Stimulated activated CD8-positive, alpha-beta memory T cell treated with anti-CD3 and anti-CD28 coated beads, Interleukin-12 subunit alpha, Interleukin-12 subunit beta, amount 100 ng/mL, for 1 hour (primary cell): ENCODE measurements around the gene TRAF3IP1.
"Not testable (repeated sequence)": the region's sequence is repeated elsewhere in the genome, so short reads cannot be mapped to it uniquely, and the experiment has no call there.

Source experiments
- DNase-seq: peaks from one replicate; pipeline ENCODE4 v3.0.0-alpha.2; 2020; ENCODE audit warnings: low read depth

The TRAF3IP1 gene

DNA sequence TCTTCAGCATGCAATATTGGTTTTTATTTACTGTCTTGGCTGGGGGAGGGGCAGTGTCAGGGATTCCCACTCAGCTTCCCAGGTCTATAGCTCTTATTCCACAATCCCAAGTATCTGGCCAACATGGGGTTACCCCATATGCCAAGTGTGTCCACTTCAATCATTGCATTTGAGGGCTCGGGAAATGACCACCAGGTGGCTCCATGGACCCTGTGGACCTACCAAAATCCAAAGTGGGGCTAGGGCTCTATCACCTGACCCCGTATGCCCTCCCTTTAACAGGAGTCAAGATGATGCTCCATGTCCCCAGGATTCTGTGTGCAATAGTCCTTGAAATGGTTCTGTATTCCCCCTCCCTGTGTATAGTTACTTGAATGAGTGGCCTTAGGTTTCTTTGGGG is 12.1 kb upstream of the TRAF3IP1 start:
- DNase-seq, result no peak

DNA sequence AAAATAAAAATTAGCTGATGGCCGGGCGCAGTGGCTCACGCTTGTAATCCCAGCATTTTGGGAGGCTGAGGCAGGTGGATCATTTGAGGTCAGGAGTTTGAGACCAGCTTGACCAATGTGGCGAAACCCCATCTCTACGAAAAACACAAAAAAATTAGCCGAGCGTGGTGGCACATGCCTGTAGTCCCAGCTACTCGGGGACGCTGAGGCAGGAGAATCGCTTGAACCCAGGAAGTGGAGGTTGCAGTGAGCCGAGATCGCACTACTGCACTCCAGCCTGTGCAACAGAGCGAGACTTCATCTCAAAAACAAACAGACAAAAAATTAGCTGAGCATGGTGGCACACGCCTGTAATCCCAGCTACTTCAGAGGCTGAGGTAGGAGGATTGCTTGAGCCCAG is 9.6 kb upstream of the TRAF3IP1 start:
- not testable (repeated sequence) for DNase-seq

DNA sequence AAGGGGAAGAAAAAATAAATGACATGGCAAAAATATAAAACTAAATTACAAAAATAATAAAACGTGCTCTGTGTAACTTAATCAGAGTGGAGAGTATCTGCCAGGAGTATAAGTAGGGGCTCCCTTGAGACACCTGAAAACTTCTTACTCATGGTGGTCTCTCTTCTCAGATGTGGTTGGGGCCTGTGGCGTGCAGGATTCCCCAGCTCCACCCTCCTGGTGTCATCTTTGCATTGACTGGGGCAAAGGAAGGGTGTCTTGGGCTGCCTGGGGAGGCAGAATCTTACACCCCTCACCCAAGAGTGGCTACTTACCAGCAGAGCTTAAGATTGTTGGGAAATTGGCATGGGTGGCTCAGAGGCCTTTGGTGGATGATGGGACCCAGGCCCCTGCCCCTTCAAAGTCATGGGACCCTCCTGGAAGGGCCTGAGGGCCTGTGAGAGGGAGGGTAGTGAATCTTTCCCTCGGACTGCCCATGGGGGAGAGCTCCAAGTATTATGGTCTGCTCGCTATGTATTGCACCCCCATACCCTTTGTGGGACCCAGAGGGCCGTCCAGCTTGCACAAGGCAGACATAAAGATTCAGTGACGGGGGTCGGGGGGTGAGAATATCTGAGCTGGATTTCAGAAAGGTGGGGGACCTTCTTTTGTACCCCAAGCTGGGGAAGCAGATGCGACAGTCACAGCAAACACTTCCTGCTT is 6.9 kb upstream of the TRAF3IP1 start:
- DNase-seq, result no peak

DNA sequence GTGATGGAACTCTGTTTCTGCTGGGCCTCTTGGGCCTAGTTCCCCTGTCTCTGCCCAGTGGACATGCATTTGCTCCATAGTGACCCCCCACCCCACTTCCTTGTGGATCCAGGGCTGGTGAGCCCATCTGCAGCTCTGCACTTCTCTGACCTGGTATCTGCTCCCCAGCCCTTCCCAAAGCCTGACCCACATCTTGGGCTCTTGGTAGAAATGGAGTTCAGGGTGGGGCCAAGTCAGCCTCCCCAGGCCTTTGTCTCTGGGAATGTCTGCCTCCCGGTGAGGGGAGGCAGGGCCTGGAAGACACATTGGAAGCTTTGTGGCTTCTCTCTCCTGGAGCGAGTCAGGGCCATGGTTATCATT is 6.3 kb upstream of the TRAF3IP1 start:
- DNase-seq, result no peak

DNA sequence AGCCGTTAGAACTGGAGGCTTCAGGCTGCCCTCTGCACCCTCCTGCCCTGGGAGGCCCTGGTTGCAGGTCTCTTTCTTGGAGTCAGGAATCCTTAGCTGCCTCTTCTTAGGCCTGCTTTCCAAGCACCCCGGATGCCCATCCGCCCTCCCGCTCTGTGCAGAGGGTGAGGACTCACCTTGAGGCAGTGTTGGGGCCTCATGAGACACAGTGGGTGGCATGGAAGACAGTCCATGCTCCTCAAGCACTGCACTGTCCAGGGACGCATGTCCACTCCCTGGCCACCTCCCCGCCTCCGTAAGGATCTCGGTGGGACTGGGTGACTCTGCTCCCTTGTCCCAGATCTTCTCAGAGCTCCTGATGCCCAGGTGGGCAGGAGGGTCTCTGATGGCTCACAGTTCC is 5.7 kb upstream of the TRAF3IP1 start:
- DNase-seq, result no peak

DNA sequence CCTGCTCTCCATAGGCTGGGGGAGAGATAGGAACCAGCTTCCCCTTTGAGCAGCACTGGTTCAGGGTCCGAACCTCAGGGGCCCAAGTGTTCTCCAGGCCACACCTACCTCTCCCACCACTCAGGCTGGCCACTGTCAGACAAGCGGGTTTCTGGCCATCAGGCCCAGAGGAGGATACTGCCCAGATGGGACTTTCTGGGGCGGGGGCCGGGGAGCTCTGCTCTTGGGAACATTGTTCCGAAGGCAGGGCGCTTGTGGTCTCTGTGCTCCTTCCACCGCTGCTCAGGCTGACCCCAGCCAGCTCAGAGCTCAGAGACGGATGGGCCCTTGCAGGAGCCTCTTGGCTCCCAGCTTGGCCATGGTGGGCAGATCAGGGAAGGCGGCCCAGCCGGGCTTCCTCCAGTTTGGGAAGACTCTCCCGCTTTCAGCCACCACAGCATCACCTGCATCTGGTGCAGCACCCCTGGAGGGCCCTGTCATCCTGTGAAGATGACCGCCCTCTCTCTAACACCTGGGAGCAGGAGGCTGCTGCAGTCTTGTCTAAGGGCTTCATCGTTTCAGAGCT is 5.2 kb upstream of the TRAF3IP1 start:
- no peak for DNase-seq

DNA sequence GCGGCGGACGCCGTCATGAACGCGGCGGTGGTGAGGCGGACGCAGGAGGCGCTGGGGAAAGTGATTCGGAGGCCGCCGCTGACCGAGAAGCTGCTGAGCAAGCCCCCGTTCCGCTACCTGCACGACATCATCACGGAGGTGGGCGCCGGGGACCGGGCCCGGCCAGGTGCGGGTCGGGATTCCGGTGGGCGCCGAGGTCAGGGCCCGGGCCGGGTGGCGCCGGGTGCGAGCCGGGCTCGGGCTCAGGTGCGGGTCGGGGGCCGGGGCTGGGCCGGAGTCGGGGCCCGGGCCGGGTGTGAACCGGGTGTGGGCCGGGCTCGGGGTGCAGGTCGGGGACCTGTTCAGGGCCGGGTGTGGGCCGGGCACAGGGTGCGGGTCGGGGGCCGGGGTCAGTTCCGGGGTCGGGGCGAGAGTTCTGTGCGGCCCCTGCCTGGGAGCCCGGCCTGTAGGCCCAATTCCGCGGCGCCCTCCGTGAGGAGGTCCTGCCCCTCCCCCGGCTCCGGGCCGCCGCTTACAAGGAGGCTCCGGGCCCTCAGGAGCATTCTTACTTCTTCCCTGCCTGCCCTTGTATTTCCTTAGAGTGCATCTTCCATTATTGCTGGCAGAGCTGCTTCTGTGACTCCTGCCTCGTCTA is 447 bp downstream of the TRAF3IP1 start:
- DNase-seq, result no peak

DNA sequence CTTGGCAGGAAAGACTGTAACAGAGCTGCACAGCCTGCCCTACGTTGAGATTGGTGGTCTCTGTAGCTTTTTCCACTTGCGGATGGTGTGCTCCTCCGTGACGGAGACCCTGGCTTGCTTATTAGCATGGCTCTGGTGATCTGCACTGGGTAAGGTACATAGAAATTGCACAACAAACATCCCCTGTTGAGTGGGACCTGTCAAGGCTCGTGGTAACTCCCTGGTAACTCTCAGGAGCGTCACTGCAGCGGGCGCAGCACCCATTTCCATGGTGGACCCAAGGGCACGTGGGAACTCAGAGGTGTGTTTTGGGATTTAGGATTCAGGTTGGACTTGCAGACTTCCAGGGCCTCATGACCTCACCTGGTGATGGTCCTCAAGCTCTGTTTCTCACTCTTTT is 1.1 kb downstream of the TRAF3IP1 start:
- no peak for DNase-seq

DNA sequence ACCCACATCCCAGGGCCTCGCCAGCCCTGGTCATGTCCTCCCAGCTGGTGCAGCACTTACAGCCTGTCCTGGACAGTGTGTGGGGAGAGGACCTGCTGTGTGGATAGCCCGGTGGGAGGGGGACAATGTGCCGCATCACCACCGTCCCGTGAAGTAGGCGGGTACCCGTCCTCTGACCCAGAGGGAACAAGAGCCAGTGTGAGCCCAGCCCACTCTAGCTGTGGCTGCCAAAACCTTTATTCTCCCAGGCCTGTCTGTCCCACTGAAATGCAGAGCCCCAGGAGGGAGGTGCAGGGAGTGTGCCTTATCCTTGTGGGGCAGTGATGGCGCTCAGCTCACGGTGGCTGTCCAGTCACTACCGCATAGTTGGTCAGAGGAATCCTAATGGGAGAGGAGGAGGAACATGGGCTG is 1.7 kb downstream of the TRAF3IP1 start:
- DNase-seq, result no peak

DNA sequence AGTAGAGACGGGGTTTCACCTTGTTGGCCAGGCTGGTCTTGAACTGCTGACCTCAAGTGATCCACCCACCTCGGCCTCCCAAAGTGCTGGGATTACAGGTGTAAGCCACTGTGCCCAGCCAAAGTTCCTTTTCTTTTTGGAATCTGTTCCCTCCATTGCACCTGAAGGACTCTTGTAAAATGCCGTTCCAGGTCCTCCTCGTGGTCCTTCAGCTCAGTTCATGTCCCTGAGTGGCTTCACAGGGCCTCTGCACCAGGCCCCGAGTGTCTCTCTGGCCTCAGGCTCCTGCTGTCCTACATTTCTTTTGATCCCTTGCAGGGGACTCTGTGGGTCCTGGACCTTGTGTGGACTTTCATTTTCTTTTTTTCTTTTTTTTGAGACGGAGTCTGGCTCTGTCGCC is 3.9 kb downstream of the TRAF3IP1 start:
- DNase-seq, result not testable (repeated sequence)

DNA sequence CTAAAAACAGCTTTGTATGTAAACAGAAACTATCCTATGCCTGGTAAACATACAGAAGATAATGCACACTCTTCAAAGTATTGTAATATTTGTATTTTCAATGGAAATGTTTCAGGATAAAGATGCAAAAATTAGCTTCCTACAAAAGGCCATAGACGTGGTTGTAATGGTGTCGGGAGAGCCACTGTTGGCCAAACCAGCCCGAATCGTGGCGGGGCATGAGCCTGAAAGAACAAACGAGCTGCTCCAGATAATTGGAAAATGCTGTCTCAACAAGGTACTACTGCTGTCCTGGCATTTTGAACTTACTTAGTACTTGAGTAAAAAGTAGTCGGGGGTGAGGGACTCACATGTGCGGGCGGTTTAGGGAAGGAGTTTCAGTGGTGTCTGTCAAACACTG is 5.4 kb downstream of the TRAF3IP1 start:
- no peak for DNase-seq

DNA sequence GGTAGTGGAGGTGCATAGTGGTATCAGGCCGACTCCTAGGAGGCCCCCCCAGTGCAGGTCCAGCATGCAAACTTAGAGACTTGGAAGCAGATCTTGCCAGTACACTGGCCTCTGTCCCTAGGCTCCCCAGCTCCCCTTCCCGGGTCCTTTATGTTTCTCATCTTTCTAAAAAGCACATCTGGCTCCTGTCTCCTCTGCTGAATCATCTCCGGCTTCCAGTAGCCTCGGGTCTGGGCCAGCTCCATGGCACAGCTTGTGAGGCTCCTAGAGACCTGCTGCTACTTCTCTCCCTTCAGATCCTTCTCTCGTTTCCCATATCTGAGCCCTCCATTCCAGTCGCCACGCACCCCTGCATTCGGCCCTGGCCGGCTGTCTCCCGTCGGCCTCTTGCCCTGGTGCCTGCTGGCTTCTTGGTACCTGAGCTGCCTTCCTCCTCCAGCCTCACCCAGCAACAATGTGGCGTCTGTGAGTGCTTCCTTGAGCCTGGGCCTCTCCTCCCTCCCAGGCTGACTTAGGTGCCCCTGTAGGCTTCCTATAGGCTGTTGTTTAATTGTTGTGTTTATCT is 6.6 kb downstream of the TRAF3IP1 start:
- DNase-seq, result no peak

DNA sequence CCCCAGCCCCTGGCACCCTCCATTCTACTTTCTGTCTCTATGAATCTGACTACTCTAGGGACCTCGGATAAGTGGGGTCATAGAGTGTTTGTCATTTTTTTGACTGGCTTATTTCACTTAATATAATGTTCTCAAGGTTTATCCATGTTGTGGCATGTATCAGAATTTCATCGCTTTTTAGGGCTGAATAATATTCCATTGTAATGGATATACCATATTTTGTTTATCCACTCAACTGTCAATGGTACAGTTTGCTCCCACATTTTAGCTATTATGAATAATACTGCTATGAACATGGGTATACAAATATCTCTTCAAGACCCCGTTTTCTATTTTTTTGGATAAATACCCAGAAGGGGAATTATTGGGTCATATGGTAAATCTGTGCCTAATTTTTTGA is 7.4 kb downstream of the TRAF3IP1 start:
- no peak for DNase-seq

DNA sequence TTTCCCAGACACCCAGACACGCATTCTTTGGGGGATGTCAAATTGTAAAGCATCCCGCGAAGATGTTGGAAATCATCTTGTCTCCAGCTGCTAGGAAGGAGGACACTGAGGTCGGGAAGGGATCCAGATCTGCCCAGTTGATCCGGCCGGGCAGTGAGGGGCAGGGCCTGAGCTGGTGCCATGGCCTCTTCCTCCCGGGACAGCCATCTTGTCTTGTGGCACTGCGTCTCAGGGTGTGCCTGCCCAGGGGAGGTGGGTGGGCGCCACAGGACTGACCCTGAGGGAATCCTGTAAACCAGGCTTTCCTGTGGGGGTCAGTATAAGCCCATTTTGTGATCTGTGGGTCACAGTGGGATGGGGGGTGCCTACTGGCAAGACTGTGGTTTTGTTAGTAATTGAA is 10.1 kb downstream of the TRAF3IP1 start:
- DNase-seq, result no peak

DNA sequence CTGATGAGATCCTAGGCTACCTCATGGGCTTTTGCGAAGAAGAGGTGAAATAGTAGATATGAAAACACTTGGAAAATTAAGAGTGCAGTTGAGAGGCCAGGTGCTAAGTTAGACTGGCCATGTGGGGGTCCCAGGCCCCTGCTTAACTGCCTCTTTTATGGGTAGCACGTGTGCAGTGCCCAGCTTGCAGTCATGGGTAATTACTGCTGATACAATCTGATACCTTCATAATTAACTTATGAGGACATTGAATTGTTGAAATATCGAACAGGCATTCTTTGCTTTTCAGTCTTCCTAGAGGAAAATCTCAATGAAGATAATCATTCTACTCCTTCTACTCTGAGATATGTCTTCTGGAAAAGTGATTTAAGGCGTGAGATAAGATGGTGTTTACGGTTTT is 11.6 kb downstream of the TRAF3IP1 start:
- DNase-seq, result no peak

DNA sequence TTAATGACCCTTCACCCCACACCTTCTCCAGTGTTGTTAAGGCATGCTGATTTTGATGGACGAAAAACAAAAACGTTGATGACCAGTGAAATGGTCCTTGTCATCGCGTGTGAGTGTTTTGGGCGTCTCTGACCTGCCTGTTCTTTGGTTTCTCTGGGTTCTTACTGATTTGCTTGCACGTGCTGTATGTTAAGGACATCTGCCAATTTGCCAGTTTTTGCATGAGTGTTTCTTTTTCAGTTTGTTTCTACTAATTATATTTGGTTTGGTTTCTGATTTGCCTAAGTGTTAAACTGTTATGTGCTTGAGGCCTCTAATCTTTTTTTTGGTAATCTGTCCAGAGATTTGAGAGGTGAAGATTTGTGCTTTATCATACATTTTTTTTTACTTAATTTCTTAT is 14.6 kb downstream of the TRAF3IP1 start:
- no peak for DNase-seq

DNA sequence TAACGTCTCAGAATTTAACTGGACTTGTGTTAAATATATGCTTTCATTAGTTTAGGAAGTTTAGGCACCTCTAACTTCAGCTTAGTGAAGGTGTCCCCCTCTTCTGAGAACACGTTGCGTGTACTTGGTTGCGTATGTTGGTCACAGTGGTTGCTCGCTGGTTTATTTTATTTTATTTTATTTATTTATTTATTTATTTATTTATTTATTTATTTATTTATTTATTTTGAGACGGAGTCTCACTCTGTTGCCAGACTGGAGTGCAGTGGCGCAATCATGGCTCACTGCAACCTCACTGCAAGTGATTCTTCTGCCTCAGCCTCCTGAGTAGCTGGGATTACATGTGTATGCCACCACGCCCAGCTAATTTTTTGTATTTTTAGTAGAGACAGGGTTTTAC is 15.3 kb downstream of the TRAF3IP1 start:
- DNase-seq, result not testable (repeated sequence)

DNA sequence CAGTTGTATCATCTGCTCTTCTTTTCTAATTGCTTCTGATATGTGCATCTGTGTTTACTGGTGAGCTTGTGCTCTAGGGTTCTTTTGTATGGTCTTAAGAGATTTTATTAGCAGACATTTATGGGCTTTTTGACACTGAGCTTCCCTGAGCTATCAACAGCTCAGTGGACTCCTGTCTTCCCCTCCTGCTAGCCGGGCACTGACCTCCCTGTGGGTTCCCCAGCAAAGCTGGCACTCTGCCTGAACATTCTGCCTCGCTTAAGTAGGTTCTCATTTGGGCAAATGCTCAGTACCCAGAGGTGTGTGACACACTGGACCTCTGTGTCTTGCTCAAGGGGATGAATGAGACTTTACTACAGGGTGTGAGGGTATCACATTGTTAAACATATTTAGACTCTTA is 15.8 kb downstream of the TRAF3IP1 start:
- no peak for DNase-seq

DNA sequence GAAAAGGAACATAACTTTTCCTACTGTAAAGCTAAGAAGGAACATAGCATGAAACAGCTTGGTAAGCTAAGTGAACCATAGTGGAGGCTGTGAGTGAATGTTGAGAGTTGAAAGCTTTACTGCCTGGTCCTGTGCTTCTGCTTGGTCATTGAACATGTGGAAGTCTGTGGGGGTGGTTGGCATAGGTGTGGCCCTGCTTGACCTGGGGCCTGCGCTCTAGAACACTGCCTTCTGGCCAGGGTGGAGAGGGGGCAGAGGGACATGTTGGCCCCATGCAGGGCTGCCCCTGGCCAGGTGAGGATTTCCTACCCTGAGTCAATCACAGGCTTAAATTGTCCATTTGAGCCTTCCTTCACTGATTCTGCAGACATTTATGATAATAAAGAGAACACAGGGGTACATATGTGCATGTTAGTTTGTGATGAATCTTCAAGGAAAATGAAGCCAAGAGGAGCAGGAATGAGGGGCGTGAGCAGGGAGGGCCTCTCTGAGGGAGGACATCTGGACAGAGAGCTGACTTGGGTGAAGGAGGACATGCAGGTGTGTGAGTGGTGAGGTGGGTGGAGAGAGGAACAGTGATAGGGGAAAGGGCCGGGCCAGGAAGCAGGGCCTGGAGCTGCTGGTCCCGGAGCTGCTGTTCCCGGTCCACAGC is 16.6 kb downstream of the TRAF3IP1 start:
- DNase-seq, result no peak

DNA sequence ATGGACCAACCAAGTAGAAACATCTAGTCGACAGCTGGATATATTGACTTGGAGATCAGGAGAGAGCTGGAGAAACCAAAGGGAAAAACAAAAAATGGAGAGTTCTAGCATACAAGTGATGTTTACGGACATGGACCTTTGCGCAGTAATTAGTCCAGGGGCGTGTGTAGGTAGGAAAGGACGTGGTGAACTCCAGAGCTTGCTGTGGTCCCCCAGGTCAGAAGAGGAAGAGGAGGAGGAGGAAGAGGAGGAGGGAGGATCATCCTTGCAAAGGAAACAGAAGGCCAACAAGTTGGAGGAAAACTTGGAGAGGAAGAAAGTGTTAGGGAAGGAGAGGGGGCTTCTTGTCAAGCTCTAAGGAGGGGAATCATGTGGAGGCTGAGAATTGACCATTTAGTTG is 17.5 kb downstream of the TRAF3IP1 start:
- DNase-seq, result no peak

DNA sequence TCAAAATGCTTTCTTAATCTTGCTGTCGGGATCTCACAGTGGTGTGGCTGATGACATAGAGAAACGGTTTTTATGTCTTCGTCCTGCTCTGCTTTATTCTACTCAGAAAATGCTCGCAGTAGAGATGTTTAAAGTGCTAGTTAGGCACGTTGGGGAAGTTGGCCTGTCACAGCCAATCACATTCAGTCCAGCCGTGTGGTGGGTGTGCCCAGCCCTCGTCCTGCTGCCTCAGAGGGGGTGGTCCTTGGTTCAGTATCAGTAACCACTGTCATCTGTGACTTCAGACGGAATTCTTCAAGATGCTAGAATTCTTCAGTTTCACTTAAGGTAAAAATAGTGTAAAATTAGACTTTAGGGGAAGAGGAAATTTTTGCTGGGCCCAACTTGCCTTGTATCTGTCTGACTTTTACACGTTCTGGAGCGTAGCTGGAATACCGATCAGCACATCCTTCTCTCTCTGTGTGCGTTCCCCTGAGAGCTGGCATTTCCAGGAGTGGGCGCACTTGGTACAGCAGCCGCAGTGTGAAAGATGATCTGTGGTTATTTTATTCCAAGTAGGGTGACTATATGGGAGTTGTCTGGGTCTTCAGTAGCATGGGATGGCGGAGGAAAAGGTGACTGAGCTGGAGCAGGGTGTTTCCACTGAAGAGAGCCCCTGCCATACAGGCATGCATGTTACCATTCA is 18.5 kb downstream of the TRAF3IP1 start:
- no peak for DNase-seq

DNA sequence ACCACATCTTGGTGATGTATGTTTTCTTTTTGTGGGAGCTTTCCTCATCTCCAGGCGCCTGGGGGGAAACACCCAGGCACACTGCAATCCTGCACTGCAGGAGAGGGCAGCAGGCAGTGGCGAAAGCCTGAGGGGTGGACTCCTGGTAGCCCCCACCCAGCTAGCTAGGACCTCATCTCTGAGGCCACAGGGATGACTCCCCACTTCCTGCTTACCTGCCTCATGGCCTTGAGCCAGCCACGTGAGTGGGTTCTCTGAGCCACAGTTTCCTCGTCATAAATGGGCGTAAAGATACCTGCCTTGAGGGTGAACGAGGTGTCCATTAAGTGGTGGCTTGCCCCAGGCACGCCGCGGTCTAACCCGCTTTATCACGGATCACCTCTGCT is 19.1 kb downstream of the TRAF3IP1 start:
- DNase-seq, result no peak
